WTC11 (cell line): Measurements from ENCODE around the gene SYT17.

Experiments used
- CBFB ChIP-seq: sonication (generic); formaldehyde crosslinking; IDR thresholded peaks from 2 replicates; pipeline ENCODE4 v1.8.1; 2022; ENCODE audit warnings: mild to moderate bottlenecking, low read depth, missing genetic modification reagents
- MYBL2 ChIP-seq: sonication (generic); formaldehyde crosslinking; IDR thresholded peaks from 2 replicates; pipeline ENCODE4 v1.8.1; 2023; ENCODE audit warnings: mild to moderate bottlenecking, moderate library complexity, missing genetic modification reagents

DNA sequence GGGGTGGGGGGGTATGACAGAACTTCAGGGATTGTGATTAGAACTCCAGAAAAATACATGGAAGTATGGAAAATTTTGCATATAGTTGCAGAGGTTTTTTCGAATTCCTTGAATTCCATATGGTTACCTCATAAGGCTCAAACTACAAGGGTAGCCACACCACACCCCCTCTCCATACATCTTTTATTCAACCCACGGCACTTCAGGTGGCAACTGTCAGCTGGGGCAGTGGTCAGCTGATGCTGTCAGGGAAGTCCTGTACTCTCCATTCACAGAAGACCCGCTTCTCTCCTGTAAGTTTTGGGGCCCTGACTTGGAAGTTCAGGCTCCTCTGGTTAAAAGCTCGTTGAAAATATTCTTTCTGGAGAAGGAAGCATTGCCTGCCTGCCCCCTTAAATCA, 60.0 kb downstream of the SYT17 start:
- TF ChIP-seq CBFB (CRISPR knock-in tag) (no peak), MYBL2 (CRISPR knock-in tag) (no peak)
